KOPT-K1 (cell line): ENCODE data around the gene TENM4.
"Not testable (repeated sequence)": the region's sequence is repeated elsewhere in the genome, so short reads cannot be mapped to it uniquely, and the experiment has no call there.

Experiments
- H3K27ac ChIP-seq: fragments of 200-600 bp; sonication (generic); 2 replicates; pipeline ENCODE4 v1.5.1; 2016; ENCODE audit warnings: antibody characterized with exemption, mild to moderate bottlenecking, low read depth, low read length; ENCODE audit not compliant: poor library complexity, severe bottlenecking
- H3K36me3 ChIP-seq: fragments of 200-600 bp; sonication (generic); 2 replicates; pipeline ENCODE4 v1.5.1; 2017; ENCODE audit warnings: antibody characterized with exemption, mild to moderate bottlenecking, low read length, moderate library complexity; ENCODE audit not compliant: insufficient read depth
- H3K9me3 ChIP-seq: fragments of 200-600 bp; sonication (generic); 2 replicates; pipeline ENCODE4 v1.5.1; 2017; ENCODE audit warnings: antibody characterized with exemption, low read length, mild to moderate bottlenecking; ENCODE audit not compliant: insufficient read depth, poor library complexity, severe bottlenecking

Gene TENM4

GRCh38 chr11:78886616-78887015 lies 554.2 kb downstream of the TENM4 start:
- Histone ChIP-seq H3K36me3 (no peaks in the 10 kb centered on the region), H3K9me3 (no peaks in the 10 kb centered on the region), H3K27ac (no peak overlapping the region)

- Histone ChIP-seq H3K36me3 (no peaks in the 10 kb centered on the region), H3K27ac (no peak overlapping the region), H3K9me3 (no peaks in the 10 kb centered on the region)
Observed at GRCh38 chr11:78884761-78885160, 556.1 kb downstream of the TENM4 start.

GRCh38 chr11:78883506-78883905 lies 557.3 kb downstream of the TENM4 start:
- Histone ChIP-seq H3K9me3 (peaks cover under 1% of the 10 kb centered on the region), H3K36me3 (no peaks in the 10 kb centered on the region)

GRCh38 chr11:78879094-78879980 lies 561.5 kb downstream of the TENM4 start:
- not testable (repeated sequence) for H3K9me3 ChIP-seq, H3K36me3 ChIP-seq, H3K27ac ChIP-seq

More at GRCh38 chr11:78883506-78883905, 557.3 kb downstream of the TENM4 start:
- no peak overlapping the region for H3K27ac ChIP-seq

GRCh38 chr11:78878631-78879030 lies 562.2 kb downstream of the TENM4 start:
- H3K36me3 ChIP-seq: no peaks in the 10 kb centered on the region
- H3K27ac ChIP-seq: no peak overlapping the region
- peaks cover 6% of the 10 kb centered on the region for H3K9me3 ChIP-seq

GRCh38 chr11:78876676-78877075 lies 564.2 kb downstream of the TENM4 start:
- Histone ChIP-seq H3K27ac (no peak overlapping the region), H3K9me3 (peaks cover 6% of the 10 kb centered on the region), H3K36me3 (no peaks in the 10 kb centered on the region)

GRCh38 chr11:78870655-78871054 lies 570.2 kb downstream of the TENM4 start:
- H3K9me3 ChIP-seq: no peaks in the 10 kb centered on the region
- no peak overlapping the region for H3K27ac ChIP-seq
- H3K36me3 ChIP-seq: no peaks in the 10 kb centered on the region

- Histone ChIP-seq H3K9me3 (no peaks in the 10 kb centered on the region), H3K27ac (no peak overlapping the region)
Observed at GRCh38 chr11:78869293-78869692, 571.5 kb downstream of the TENM4 start.

GRCh38 chr11:78868563-78868962 lies 572.3 kb downstream of the TENM4 start:
- H3K27ac ChIP-seq: no peak overlapping the region
- H3K9me3 ChIP-seq: no peaks in the 10 kb centered on the region
- H3K36me3 ChIP-seq: no peaks in the 10 kb centered on the region

More at GRCh38 chr11:78869293-78869692, 571.5 kb downstream of the TENM4 start:
- no peaks in the 10 kb centered on the region for H3K36me3 ChIP-seq

GRCh38 chr11:78860720-78861422 lies 580.0 kb downstream of the TENM4 start:
- Histone ChIP-seq H3K9me3 (no peaks in the 10 kb centered on the region), H3K36me3 (no peaks in the 10 kb centered on the region), H3K27ac (no peak overlapping the region)

GRCh38 chr11:78857688-78858087 lies 583.1 kb downstream of the TENM4 start:
- no peaks in the 10 kb centered on the region for H3K9me3 ChIP-seq
- H3K27ac ChIP-seq: no peak overlapping the region
- no peaks in the 10 kb centered on the region for H3K36me3 ChIP-seq

GRCh38 chr11:78856211-78856610 lies 584.6 kb downstream of the TENM4 start:
- no peaks in the 10 kb centered on the region for H3K9me3 ChIP-seq
- H3K36me3 ChIP-seq: no peaks in the 10 kb centered on the region
- H3K27ac ChIP-seq: no peak overlapping the region

- H3K9me3 ChIP-seq: no peaks in the 10 kb centered on the region
Observed at GRCh38 chr11:78855116-78855515, 585.7 kb downstream of the TENM4 start.

GRCh38 chr11:78853521-78853920 lies 587.3 kb downstream of the TENM4 start:
- no peaks in the 10 kb centered on the region for H3K9me3 ChIP-seq
- H3K27ac ChIP-seq: no peak overlapping the region
- H3K36me3 ChIP-seq: no peaks in the 10 kb centered on the region

More at GRCh38 chr11:78855116-78855515, 585.7 kb downstream of the TENM4 start:
- Histone ChIP-seq H3K27ac (no peak overlapping the region), H3K36me3 (no peaks in the 10 kb centered on the region)

- Histone ChIP-seq H3K36me3 (no peaks in the 10 kb centered on the region), H3K9me3 (no peaks in the 10 kb centered on the region), H3K27ac (no peak overlapping the region)
Observed at GRCh38 chr11:78851878-78852586, 588.8 kb downstream of the TENM4 start.
